Brain microvascular endothelial cell (primary cell): ENCODE data around the gene CCR5AS.

ENCODE experiments used
- DNase-seq: peaks from one replicate; pipeline ENCODE4 v3.0.0-alpha.2; 2020
- H3K27ac ChIP-seq: fragments of 250-450 bp; sonication (Bioruptor Pico); 2 replicates; pipeline ENCODE4 v1.5.1; 2020; ENCODE audit warnings: mild to moderate bottlenecking, moderate library complexity
- H3K27me3 ChIP-seq: fragments of 250-450 bp; sonication (Bioruptor Pico); replicated peaks from 2 replicates; pipeline ENCODE4 v1.5.1; 2020; ENCODE audit warnings: mild to moderate bottlenecking
- H3K36me3 ChIP-seq: fragments of 250-450 bp; sonication (Bioruptor Pico); replicated peaks from 2 replicates; pipeline ENCODE4 v1.5.1; 2020; ENCODE audit warnings: mild to moderate bottlenecking
- H3K4me3 ChIP-seq: 2 replicates; pipeline ENCODE4 v1.5.1; 2011; ENCODE audit warnings: low read depth, mild to moderate bottlenecking, control low read depth, low read length, moderate library complexity
- CTCF ChIP-seq: IDR thresholded peaks from 2 replicates; pipeline ENCODE4 v1.5.1; 2011; ENCODE audit warnings: low read depth, mild to moderate bottlenecking, moderate library complexity, low read length, control low read depth, inconsistent platforms; ENCODE audit errors: missing control alignments
- in situ Hi-C: cut with HindIII; loops from 2 replicates; pipeline ENCODE4 v1.10.0; 2017; ENCODE audit warnings: low sequenced_read_pairs, low pct_ligation_motif_present

Gene CCR5AS

GRCh38 chr3:46422617-46423016 lies 15.8 kb upstream of the CCR5AS start:
- no peak for TF ChIP-seq CTCF
- H3K27ac ChIP-seq, result no peak overlapping the region
- in situ Hi-C loops, result no loop called here
- no peak for DNase-seq
- no peaks in the 10 kb centered on the region for H3K27me3 ChIP-seq
- H3K36me3 ChIP-seq, result no peaks in the 10 kb centered on the region
- no peak overlapping the region for H3K4me3 ChIP-seq

DNA sequence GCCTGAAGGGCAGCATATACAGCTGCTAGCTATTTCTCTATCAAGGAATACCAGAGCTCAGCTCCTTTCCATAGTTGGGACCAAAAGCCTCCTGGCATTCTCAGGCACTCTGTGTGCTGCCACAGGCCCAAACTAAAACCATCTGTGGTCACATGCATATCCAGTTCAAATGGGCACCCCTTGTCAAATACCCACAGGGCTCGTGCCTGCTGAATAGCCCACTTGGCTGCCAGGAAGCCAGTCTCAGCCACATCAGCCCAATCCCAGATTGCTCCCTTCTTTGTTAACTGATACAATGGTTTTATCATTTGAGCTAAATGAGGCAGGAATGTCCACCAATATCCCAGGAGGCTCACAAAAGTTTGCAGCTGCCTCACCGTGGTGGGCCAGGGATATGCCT lies 14.1 kb upstream of the CCR5AS start:
- DNase-seq, result no peak
- in situ Hi-C loops, result no loop called here
- no peak overlapping the region for H3K4me3 ChIP-seq
- no peaks in the 10 kb centered on the region for H3K36me3 ChIP-seq
- no peak overlapping the region for H3K27ac ChIP-seq
- H3K27me3 ChIP-seq, result no peaks in the 10 kb centered on the region
- TF ChIP-seq CTCF, result no peak

DNA sequence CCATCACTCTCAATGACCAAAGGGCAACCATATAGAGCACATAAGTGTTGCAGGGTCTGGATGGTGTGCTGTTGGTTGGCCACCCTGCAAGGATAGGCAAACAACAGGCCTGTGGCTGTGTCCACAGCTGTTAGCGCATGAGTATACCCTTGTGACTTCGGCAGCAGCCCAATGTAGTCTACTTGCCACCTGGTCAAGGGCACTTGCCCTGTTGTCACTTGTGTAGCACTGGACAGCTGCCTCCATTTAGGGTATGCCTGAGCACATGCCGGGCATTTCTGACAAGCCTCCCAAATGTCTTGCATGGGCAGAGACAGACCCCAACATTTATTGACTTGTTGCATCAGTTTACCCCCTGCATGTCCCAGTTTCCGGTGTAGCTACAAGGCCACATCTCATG lies 12.9 kb upstream of the CCR5AS start:
- in situ Hi-C loops, result no loop called here
- no peak for DNase-seq
- no peak overlapping the region for H3K4me3 ChIP-seq
- no peak for TF ChIP-seq CTCF
- H3K36me3 ChIP-seq, result no peaks in the 10 kb centered on the region
- no peak overlapping the region for H3K27ac ChIP-seq
- no peaks in the 10 kb centered on the region for H3K27me3 ChIP-seq

DNA sequence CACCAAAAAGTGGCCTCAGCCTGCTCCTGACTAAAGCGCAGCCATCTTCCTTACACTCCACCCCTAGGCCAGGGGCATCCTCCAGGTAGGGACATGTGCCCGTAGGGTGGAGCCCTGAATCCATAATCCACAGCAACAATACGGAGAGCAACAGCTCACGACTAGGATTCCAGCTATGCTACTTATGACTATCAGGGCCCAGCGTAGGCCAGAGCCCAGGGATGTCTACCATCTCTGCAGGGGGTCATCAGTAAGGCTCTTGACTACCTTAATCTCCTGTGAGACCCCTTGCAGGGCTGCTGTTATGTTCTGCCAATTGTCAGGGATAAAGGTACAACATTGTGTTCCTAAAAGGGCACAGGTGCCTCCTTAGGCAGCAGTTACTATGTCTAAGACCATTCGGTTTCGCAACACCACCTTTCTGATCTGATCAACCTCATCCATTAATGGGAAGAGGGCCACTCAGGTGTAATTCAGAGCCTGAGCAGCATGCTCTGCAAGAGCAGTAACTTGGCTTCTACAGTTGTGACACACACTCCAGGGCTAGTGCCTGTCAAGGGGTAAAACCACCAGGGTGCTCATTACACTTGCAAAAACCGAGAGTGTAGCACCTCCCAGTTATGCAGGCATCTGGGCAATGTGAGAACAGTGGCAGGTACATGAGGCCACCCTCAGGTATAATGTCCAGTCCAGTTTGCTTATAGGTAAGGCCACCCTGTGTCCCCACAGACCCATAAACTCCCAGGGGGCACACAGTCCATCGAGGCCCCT lies 11.2 kb upstream of the CCR5AS start:
- Histone ChIP-seq H3K27me3 (no peaks in the 10 kb centered on the region), H3K36me3 (no peaks in the 10 kb centered on the region), H3K4me3 (no peak overlapping the region), H3K27ac (no peak overlapping the region)
- no peak for TF ChIP-seq CTCF
- no peak for DNase-seq
- in situ Hi-C loops, result no loop called here

DNA sequence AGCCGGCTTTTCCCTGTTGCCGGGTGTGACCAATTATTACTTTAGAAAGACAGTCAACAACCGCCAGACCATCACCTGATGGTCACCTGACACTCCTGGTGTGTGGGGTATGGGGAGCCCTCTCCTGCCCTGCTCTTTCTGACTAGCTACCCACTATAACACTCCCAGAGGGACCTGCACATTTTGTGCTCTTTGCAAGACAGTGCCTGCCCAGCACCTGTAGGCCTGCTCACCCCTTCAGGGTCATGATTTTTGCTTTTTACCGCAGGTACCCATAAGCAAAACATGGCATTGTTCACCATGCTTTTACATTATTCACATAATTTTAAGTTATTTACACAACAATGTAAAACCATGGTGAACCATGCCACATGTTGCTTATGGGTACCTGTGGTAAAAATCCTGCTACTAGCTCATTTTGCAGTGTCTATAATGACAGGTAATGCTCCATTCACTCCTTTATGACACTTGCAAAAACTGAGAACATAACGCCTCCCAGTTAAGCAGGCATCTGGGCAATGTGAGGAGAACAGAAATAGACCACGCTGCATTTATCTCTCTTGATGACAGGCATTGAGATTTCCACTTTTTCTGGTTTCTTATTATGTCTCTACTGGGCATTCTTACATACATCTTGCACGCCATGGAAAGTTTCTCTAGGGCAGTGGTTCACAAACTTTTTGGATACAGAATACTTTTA lies 10.1 kb upstream of the CCR5AS start:
- TF ChIP-seq CTCF, result no peak
- Histone ChIP-seq H3K4me3 (no peak overlapping the region), H3K27ac (no peak overlapping the region), H3K27me3 (no peaks in the 10 kb centered on the region), H3K36me3 (no peaks in the 10 kb centered on the region)
- no peak for DNase-seq
- in situ Hi-C loops, result no loop called here
